ENCODE measurements around the gene RTBDN. TPM values are rescaled to one million over a fixed set of nuclear protein-coding genes. Genes with fewer than 3 reads are reported as not detected.

Gene RTBDN
- total RNA-seq, 1 experiment from 2014 or later: 25.1 TPM

GRCh38 chr19:12836529-12836863, 2.1 kb upstream of the RTBDN start:
- BruUV-seq (replicated peaks): no TSS peak
- Histone ChIP-seq H3K9me3 (ENCODE audit: control insufficient read depth in 1 of 2, insufficient read depth in 1 of 2, low read depth in 1 of 2, low read length in 2 of 2) (no peaks in the 10 kb centered on the region), H3K4me2 (ENCODE audit: low read length) (peak overlapping the region; percentile 93), H3K79me2 (ENCODE audit: insufficient read depth, low read length) (peaks cover 21% of the 10 kb centered on the region; the same call in 1 of the 2 replicates), H3K9ac (ENCODE audit: low read length) (peak overlapping the region; percentile 73; the same call in 1 of the 2 replicates), H3K4me3 (replicated peaks in 1 of 2; ENCODE audit: low read depth in 1 of 2, low read length in 2 of 2) (peak overlapping the region; percentile 65 to 69), H3K27me3 (ENCODE audit: insufficient read depth, low read length) (no peaks in the 10 kb centered on the region), H3K4me1 (ENCODE audit: control insufficient read depth in 1 of 2, insufficient read depth in 2 of 2, low read length in 2 of 2) (peaks cover 46 to 78% of the 10 kb centered on the region in 2 experiments), H2AFZ (ENCODE audit: low read depth, low read length, poor library complexity, severe bottlenecking) (no peak overlapping the region), H4K20me1 (ENCODE audit: insufficient read depth) (no peaks in the 10 kb centered on the region), H3K36me3 (ENCODE audit: control insufficient read depth in 1 of 2, insufficient read depth in 2 of 2, low read length in 2 of 2) (no peaks in the 10 kb centered on the region), H3K27ac (ENCODE audit: low read depth, low read length) (peak overlapping the region; percentile 89), H3K9me2 (ENCODE audit: insufficient read depth) (no peaks in the 10 kb centered on the region)
- intact Hi-C loops (cut with micrococcal nuclease): loop anchor here (5.0 kb wide), 2 partner anchors 34 to 119 kb away; partner anchors contain the start of genes PRDX2 and THSD8
- ChIA-PET CTCF (interaction anchor here (0.8 to 2.6 kb wide), 8 partner anchors 10 to 141 kb away, joined by 3 to 12 read pairs (median 4); partner anchors contain the start of gene GET3), RAD21 (ENCODE audit: low non-redundant PET in 1 of 2, low total read pairs in 2 of 2, uncharacterized antibody in 2 of 2, unreplicated experiment in 2 of 2) (no interaction called here), POLR2A (interaction anchor here (3.0 kb wide), 1 partner anchor 44 kb away, joined by 14 read pairs; the partner anchor contains the start of gene JUNB)
- no peak for DNase-seq (ENCODE audit: low read depth, low spot score)
- no peak for ATAC-seq
- TF ChIP-seq FOSL1 (IDR thresholded peaks at IDR 0.05; ENCODE audit: low read depth) (no peak), SIN3A (IDR thresholded peaks at IDR 0.05; ENCODE audit: low read depth) (peak; percentile 24; the same call in 1 of the 2 replicates)

- Histone ChIP-seq H3K36me3 (ENCODE audit: control insufficient read depth in 1 of 2, insufficient read depth in 2 of 2, low read length in 2 of 2) (no peaks in the 10 kb centered on the region), H3K79me2 (ENCODE audit: insufficient read depth, low read length) (peaks cover 12% of the 10 kb centered on the region; the same call in 1 of the 2 replicates), H3K9ac (ENCODE audit: low read length) (peak overlapping the region; percentile 73), H3K4me1 (ENCODE audit: control insufficient read depth in 1 of 2, insufficient read depth in 2 of 2, low read length in 2 of 2) (peaks cover 46 to 69% of the 10 kb centered on the region in 2 experiments), H3K4me3 (replicated peaks in 1 of 2; ENCODE audit: low read depth in 1 of 2, low read length in 2 of 2) (peak overlapping the region; percentile 65 to 69), H3K27ac (ENCODE audit: low read depth, low read length) (peak overlapping the region; percentile 89), H3K9me3 (ENCODE audit: control insufficient read depth in 1 of 2, insufficient read depth in 1 of 2, low read depth in 1 of 2, low read length in 2 of 2) (no peaks in the 10 kb centered on the region), H2AFZ (ENCODE audit: low read depth, low read length, poor library complexity, severe bottlenecking) (no peak overlapping the region), H3K27me3 (ENCODE audit: insufficient read depth, low read length) (no peaks in the 10 kb centered on the region), H3K9me2 (ENCODE audit: insufficient read depth) (no peaks in the 10 kb centered on the region), H3K4me2 (ENCODE audit: low read length) (peak overlapping the region; percentile 93), H4K20me1 (ENCODE audit: insufficient read depth) (no peaks in the 10 kb centered on the region)
- POLR2A ChIA-PET: interaction anchor here (0.8 to 3.0 kb wide), 4 partner anchors 10 to 60 kb away, joined by 3 to 14 read pairs (median 4); partner anchors contain the start of genes JUNB and RNASEH2A
- RAD21 ChIA-PET (ENCODE audit: low non-redundant PET in 1 of 2, low total read pairs in 2 of 2, uncharacterized antibody in 2 of 2, unreplicated experiment in 2 of 2): no interaction called here
- peak; percentile 37 for ATAC-seq
- CTCF ChIA-PET: interaction anchor here (1.3 to 2.6 kb wide), 7 partner anchors 12 to 130 kb away, joined by 3 to 12 read pairs (median 4); no protein-coding TSS in a partner anchor
- DNase-seq (ENCODE audit: low read depth, low spot score): peak; percentile 69
- intact Hi-C loops (cut with micrococcal nuclease): loop anchor here (5.0 kb wide), 2 partner anchors 33 to 118 kb away; partner anchors contain the start of genes PRDX2 and THSD8
- BruUV-seq (replicated peaks): TSS peak; percentile 84
- no peak for TF ChIP-seq ELF1 (IDR thresholded peaks at IDR 0.05; ENCODE audit: borderline replicate concordance, low read depth)
- no peak for TF ChIP-seq YY1 (IDR thresholded peaks at IDR 0.05; ENCODE audit: extremely low read depth, insufficient replicate concordance, low read depth, low read length)
- TF ChIP-seq CTCF (IDR thresholded peaks at IDR 0.05 in 2 of 3, conservative IDR thresholded peaks at IDR 0.05 in 1 of 3; ENCODE audit: borderline replicate concordance in 1 of 3, insufficient read depth in 1 of 3, low read depth in 2 of 3, low read length in 2 of 3): no peak
- 0 out of 2 replicates have a peak, but pooled peaks have one; percentile 9 for TF ChIP-seq MAX (IDR thresholded peaks at IDR 0.05)
- TF ChIP-seq ATF3 (IDR thresholded peaks at IDR 0.05): no peak
- TF ChIP-seq RAD21 (IDR thresholded peaks at IDR 0.05; ENCODE audit: low read depth): no peak
- 0 out of 2 replicates have a peak, but pooled peaks have one; percentile 42 for TF ChIP-seq EGR1 (IDR thresholded peaks at IDR 0.05; ENCODE audit: low read depth)
- no peak for TF ChIP-seq FOSL1 (IDR thresholded peaks at IDR 0.05; ENCODE audit: low read depth)
- no peak for TF ChIP-seq POLR2A (IDR thresholded peaks at IDR 0.05; ENCODE audit: borderline replicate concordance, extremely low read depth, insufficient read depth, insufficient read length)
- TF ChIP-seq TCF7L2 (IDR thresholded peaks at IDR 0.05; ENCODE audit: borderline replicate concordance, extremely low read depth, insufficient read depth, insufficient read length): no peak
- TF ChIP-seq SP1 (IDR thresholded peaks at IDR 0.05; ENCODE audit: low read depth): no peak
- no peak for TF ChIP-seq JUND (IDR thresholded peaks at IDR 0.05)
- TF ChIP-seq ZFX (IDR thresholded peaks at IDR 0.05): no peak
- no peak for TF ChIP-seq SIN3A (IDR thresholded peaks at IDR 0.05; ENCODE audit: low read depth)
- TF ChIP-seq EZH2 (IDR thresholded peaks at IDR 0.05): no peak
- no peak for TF ChIP-seq ZNF274 (IDR thresholded peaks at IDR 0.05; ENCODE audit: low read depth, low read length)
Measured at GRCh38 chr19:12834976-12835757, 788 bp upstream of the RTBDN start.

Data from HCT116 (cell line).